ENCODE measurements around the gene SNX13. TPM values are rescaled to one million over a fixed set of nuclear protein-coding genes. Genes with fewer than 3 reads are reported as not detected.

SNX13 gene
- total and polyA plus RNA-seq, 2 of the 4 experiments (the other 2 are of a cell fraction) = 9.0 to 24.9 TPM

DNA sequence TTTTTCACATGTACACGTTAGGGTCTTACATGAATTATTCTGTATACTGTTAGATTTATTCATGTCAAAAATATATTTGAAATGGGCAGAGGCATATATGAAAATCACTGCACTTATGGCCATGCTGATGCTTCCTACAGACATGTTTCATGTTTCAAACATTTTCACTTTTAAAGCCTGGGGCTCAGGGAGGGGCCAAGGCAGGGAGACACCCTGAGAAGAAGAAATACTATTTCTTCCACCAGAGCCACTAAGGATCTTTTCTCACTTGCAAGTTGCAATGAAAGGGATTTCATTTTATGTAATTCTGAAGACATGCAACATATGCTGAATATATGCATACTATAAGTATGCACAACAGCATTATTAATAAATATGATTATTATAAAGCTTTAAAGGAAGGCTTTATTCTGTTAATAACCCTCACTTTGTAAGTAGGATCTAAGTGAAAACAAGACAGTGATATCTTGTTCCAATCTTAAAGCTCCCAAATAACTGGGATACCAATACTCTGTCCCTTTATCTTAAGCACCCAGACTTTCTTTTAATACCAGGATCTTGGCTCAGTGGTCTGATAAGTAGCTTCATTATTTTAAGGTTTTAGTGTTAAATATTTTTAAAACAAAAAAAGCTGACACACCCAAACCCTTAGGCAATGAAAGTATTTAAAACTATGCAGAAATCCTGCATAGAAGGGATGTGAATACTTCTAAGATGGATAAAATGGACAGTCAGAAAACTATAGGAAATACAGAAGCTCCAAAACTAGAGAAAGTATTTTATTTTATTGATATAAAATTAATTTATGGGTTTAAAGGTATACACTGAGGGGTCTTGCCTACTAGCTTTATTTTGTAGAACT lies 148.0 kb downstream of the SNX13 start:
- dilution Hi-C loops (cut with HindIII; ENCODE audit: low sequenced_read_pairs, unreplicated experiment) = no loop called here
- H2AFZ ChIP-seq (replicated peaks; ENCODE audit: low read length, poor library complexity) = no peak overlapping the region
- H3K9ac ChIP-seq (ENCODE audit: low read depth, low read length) = no peak overlapping the region

More for the DNA sequence above, 148.0 kb downstream of the SNX13 start:
- no peaks in the 10 kb centered on the region for H3K9me1 ChIP-seq (ENCODE audit: insufficient read depth, low read length)
- H4K20me1 ChIP-seq (ENCODE audit: insufficient read depth, low read length) = no peaks in the 10 kb centered on the region
- no peak overlapping the region for H4K91ac ChIP-seq (ENCODE audit: insufficient read depth, low read depth, low read length)
- no peak overlapping the region for H3K18ac ChIP-seq (ENCODE audit: low read depth, low read length)
- no peak overlapping the region for H3K56ac ChIP-seq (ENCODE audit: extremely low read depth, insufficient read depth, low read length)
- H2BK20ac ChIP-seq (ENCODE audit: low read depth, low read length) = no peak overlapping the region
- TF ChIP-seq, protein P1, sequence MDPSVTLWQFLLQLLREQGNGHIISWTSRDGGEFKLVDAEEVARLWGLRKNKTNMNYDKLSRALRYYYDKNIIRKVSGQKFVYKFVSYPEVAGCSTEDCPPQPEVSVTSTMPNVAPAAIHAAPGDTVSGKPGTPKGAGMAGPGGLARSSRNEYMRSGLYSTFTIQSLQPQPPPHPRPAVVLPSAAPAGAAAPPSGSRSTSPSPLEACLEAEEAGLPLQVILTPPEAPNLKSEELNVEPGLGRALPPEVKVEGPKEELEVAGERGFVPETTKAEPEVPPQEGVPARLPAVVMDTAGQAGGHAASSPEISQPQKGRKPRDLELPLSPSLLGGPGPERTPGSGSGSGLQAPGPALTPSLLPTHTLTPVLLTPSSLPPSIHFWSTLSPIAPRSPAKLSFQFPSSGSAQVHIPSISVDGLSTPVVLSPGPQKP (IDR thresholded peaks at IDR 0.05; ENCODE audit: borderline replicate concordance, low read depth, low read length) = no peak
- TF ChIP-seq FOS (IDR thresholded peaks at IDR 0.05; ENCODE audit: low read depth, low read length) (no peak), POLR2A (IDR thresholded peaks at IDR 0.05; ENCODE audit: low read depth, low read length) (no peak), MXI1 (IDR thresholded peaks at IDR 0.05; ENCODE audit: borderline replicate concordance, low read depth, low read length) (no peak), CHD1 (IDR thresholded peaks at IDR 0.05; ENCODE audit: low read depth, low read length) (no peak), MAFK (IDR thresholded peaks at IDR 0.05; ENCODE audit: low read depth, low read length) (no peak), CEBPB (IDR thresholded peaks at IDR 0.05; ENCODE audit: low read depth, low read length) (no peak), MAZ (IDR thresholded peaks at IDR 0.05; ENCODE audit: borderline replicate concordance, low read depth, low read length) (no peak), RAD21 (IDR thresholded peaks at IDR 0.05; ENCODE audit: low read length) (no peak), SMC3 (IDR thresholded peaks at IDR 0.05; ENCODE audit: low read depth, low read length) (no peak), BHLHE40 (IDR thresholded peaks at IDR 0.05; ENCODE audit: low read depth, low read length) (no peak)
- TF ChIP-seq, protein P2, sequence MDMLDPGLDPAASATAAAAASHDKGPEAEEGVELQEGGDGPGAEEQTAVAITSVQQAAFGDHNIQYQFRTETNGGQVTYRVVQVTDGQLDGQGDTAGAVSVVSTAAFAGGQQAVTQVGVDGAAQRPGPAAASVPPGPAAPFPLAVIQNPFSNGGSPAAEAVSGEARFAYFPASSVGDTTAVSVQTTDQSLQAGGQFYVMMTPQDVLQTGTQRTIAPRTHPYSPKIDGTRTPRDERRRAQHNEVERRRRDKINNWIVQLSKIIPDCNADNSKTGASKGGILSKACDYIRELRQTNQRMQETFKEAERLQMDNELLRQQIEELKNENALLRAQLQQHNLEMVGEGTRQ (IDR thresholded peaks at IDR 0.05; ENCODE audit: low read depth, low read length) = no peak
- no peak overlapping the region for H2BK15ac ChIP-seq (ENCODE audit: low read depth, low read length)
- in situ Hi-C loops (cut with MboI; ENCODE audit: low sequenced_read_pairs) = no loop called here
- no peak overlapping the region for H3K4ac ChIP-seq (ENCODE audit: low read depth, low read length)
- no peaks in the 10 kb centered on the region for H3K36me3 ChIP-seq (ENCODE audit: control insufficient read depth, insufficient read depth, low read length)
- no TSS peak for BruUV-seq (replicated peaks)
- intact Hi-C loops (cut with micrococcal nuclease) = no loop called here
- H3K27ac ChIP-seq (ENCODE audit: insufficient read depth, low read length) = no peak overlapping the region
- H3K4me3 ChIP-seq (ENCODE audit: insufficient read depth, low read depth, low read length) = no peak overlapping the region
- ChIA-PET CTCF (interaction anchor here (0.8 kb wide), 1 partner anchor 10 kb away, joined by 4 read pairs; no protein-coding TSS in a partner anchor), POLR2A (ENCODE audit: unreplicated experiment) (no interaction called here)
- no peak overlapping the region for H4K8ac ChIP-seq (ENCODE audit: low read depth in 2 of 2, low read length in 2 of 2)
- H3K23ac ChIP-seq (ENCODE audit: low read depth, low read length) = no peak overlapping the region
- ATAC-seq (ENCODE audit: low read depth) (no peak), DNase-seq (no peak)
- no CpG with 5 or more reads among the region's 1 CpG for WGBS, 2 experiments (ENCODE audit: extremely low coverage in 2 of 2, insufficient read length in 1 of 2)
- no peaks in the 10 kb centered on the region for H3K4me1 ChIP-seq (ENCODE audit: control insufficient read depth, insufficient read depth, low read length)
- no peak overlapping the region for H4K5ac ChIP-seq (ENCODE audit: low read depth, low read length)
- no peaks in the 10 kb centered on the region for H3K9me3 ChIP-seq (ENCODE audit: control insufficient read depth, insufficient read depth, low read length)
- H3K4me2 ChIP-seq (ENCODE audit: low read depth, low read length) = no peak overlapping the region
- no peak overlapping the region for H2AK9ac ChIP-seq (replicated peaks; ENCODE audit: low read depth, low read length, poor library complexity)
- no peak overlapping the region for H3K14ac ChIP-seq (replicated peaks; ENCODE audit: low read depth, low read length)
- H2AK5ac ChIP-seq (ENCODE audit: low read depth, low read length) = no peak overlapping the region
- no peak overlapping the region for H2BK120ac ChIP-seq (ENCODE audit: low read depth, low read length)
- no peaks in the 10 kb centered on the region for H3K27me3 ChIP-seq (ENCODE audit: control insufficient read depth, insufficient read depth, low read length)
- no peak overlapping the region for H2BK5ac ChIP-seq (ENCODE audit: low read depth, low read length, poor library complexity, severe bottlenecking)
- no peaks in the 10 kb centered on the region for H3K79me1 ChIP-seq (ENCODE audit: low read depth in 1 of 2, low read length in 2 of 2)
